Measurements from ENCODE around the gene LINGO1.

The LINGO1 gene

GRCh38 chr15:77656294-77656693 is 23.6 kb upstream of the LINGO1 start:
- no peak for DNase-seq (ENCODE audit: low spot score)

DNA sequence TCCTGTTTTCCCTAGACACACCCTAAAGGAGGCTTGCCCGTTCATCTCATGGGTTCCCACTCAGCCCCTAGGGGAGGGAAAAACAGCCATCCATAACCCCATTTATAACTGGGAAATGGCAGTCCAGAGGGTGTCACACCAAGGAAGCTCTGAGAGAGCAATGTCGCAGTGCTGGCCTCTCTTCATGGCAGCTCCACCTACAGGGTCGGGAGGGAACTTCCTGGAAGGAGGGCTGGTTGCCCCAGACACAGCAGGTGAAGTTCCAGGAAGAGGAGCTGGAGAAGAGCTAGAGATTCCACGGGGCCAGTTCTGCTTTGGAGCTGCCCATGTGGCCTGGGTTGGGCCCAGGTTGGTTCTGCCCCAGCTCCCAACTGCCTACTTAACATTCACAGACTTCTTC is 22.3 kb upstream of the LINGO1 start:
- DNase-seq (ENCODE audit: low spot score): peak; percentile 86

DNA sequence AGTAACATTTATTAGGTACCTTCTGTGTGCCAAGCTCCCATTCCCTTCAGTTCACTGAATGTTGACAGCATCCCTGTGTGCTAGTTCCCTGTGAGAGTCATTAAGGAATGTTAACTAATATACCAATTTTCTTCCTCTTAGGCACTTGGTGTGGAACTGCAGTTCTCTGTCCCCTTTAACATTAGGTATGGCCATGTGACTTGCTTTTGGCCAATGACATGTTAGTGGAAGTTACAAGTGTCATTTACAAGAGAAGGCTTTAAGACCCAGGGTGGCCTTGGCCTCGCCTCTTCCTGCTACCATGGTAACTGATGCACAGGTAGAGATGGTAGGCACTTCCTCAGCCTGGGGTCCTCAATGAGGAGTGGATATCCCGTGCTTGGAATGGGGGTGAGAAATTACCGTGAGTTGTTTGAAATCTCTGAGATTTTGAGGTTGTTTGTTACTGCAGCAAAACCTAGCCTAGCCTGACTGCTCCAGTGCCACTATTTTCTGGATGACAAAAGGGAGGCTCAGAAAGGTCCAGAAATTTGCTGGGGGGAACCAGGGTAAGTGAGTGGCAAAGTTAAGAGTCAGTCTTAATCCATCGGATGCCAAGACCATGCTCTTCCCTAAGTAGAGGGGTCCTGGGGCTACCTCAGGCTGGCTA is 21.2 kb upstream of the LINGO1 start:
- no peak for DNase-seq (ENCODE audit: low spot score)

- peak; percentile 78 for DNase-seq (ENCODE audit: low spot score)
These were observed 17.6 kb upstream of the LINGO1 start for GRCh38 chr15:77650265-77650664.

- no peak for DNase-seq (ENCODE audit: low spot score)
These were observed 16.9 kb upstream of the LINGO1 start for GRCh38 chr15:77649610-77650009.

- no peak for DNase-seq (ENCODE audit: low spot score)
These were observed 16.3 kb upstream of the LINGO1 start for GRCh38 chr15:77649017-77649416.

- DNase-seq (ENCODE audit: low spot score): no peak
These were observed 15.2 kb upstream of the LINGO1 start for GRCh38 chr15:77647961-77648360.

DNA sequence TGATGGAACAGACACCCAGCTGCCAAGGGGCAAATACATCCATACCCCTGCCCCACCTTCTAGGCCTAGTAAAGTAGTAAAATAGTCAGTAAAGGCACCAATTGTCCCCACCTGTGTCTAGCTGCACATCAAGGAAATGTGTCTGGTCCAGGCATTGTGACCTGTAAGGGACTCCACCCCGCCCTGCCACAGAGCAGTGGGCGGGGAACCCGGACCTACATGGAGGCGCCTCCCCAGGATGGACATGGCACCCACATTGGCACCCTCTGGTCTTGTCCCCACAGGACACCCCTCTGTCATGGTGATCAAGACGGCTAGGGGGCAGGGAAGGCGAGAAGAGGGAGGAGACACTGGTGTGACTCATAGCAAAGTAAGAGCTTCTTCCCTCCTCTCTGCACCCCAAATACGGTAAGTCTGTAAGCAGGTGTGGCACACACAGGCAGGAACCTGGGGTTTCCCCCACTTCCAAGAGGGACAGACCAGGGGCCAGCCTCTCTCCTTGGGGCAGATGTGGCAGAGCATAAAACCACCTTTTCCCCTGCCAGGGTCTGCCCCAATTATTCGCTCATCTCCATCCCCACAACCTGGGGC is 13.5 kb upstream of the LINGO1 start:
- no peak for DNase-seq (ENCODE audit: low spot score)

DNA sequence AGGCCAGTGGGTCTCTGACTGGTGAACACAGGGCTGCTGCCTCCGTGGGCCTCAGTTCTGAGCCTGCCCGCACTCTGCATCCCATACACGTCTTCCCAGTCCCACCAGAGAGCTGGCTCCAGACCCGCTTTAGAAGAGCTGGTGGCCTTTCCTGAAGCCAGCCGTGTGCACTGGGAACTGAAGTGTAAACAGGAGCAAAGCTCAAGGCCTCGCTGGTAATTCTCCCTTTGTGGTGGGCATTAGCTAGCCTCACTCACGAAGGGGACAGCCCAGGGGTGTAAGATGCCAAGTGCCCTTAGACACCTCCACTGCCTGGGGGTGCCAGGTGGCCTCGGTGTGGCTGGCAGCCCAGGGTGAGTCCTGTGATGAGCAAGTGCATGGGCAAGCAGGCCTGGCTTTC is 12.9 kb upstream of the LINGO1 start:
- no peak for DNase-seq (ENCODE audit: low spot score)

DNA sequence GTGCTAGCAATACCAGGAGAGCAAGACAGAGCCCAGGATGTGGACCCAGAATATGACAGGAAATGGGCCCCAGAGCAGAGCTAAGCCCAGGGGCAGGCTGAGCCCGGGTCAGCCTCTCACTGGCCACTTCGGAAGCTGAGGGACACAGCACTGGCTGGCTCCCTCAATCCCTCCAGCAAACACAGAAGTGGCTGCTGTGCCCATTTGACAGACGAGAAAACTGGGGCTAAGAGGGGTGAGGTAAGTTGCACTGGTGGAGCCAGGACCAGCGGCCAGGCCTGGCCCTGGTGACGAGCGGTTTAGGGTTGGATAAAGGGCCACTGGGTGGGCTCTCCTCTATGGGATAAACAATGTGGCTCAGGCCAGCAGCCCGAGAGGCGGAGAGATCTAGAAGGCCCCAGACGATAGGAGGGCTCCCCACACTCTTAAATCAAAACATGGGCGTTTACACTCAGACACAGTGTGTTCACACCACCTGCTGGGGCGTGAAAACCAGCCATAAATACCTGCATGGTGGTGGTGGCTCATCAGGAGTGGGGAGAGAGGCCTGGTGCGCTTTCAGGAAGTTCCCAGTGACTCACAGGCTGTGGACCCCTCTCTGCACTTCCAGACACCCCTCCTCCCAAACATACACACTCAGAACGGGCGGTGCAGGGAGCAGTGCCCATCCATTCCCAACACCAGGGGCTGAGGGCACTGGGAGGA is 12.0 kb upstream of the LINGO1 start:
- DNase-seq (ENCODE audit: low spot score): no peak

- no peak for DNase-seq (ENCODE audit: low spot score)
These were observed 11.1 kb upstream of the LINGO1 start for GRCh38 chr15:77643764-77644163.

DNA sequence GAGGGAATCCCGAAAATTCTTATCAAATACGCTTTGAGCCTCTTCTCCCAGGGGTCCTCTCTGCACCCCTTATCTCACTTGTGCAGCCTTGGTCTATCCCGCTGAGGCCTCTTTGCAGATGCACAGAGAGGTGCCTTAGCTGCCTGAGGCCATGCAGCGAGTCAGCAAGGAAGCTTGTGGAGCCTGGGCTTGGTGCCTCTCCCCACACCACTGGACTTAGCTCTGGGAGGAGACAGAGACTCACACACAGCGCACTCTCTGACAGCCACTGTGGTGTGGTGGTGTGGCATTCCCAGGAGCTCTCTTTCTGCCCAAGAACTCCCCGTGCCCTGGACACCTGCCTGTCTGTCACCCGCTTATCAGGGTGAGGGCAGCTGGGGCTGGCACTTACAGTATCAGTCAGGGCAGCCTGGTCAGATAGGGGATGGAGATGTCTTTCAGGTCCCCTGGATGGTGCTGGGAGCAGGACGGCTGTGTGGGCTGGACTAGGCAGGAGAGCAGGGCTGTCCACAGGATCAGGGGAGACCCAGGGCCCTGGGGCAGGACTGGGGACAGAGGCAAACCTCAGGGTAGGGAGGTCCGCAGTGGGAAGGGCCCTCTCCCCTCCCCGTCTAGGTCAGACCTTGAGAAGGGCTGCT is 10.2 kb upstream of the LINGO1 start:
- no peak for DNase-seq (ENCODE audit: low spot score)

- DNase-seq (ENCODE audit: low spot score): no peak
These were observed 9.3 kb upstream of the LINGO1 start for GRCh38 chr15:77641999-77642398.

DNA sequence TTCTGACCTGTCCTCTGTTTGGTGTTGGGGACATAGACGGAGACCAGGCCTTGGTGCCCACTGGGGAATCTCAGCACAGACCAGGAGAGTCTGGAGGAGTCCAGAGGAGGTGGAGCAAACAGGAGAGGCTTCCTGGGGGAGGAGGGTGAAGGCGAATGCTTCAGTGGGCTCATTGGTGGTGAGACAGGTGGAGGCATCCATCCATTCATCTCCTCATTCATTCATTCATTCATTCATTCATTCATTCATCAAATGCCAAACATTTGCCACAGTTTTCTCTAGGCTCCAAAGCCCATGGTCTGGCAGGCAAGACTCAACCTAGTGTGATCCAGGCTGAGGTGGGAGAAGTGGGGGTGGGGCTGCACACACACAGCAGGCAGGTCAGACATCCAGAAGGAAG is 7.9 kb upstream of the LINGO1 start:
- DNase-seq (ENCODE audit: low spot score): no peak

DNA sequence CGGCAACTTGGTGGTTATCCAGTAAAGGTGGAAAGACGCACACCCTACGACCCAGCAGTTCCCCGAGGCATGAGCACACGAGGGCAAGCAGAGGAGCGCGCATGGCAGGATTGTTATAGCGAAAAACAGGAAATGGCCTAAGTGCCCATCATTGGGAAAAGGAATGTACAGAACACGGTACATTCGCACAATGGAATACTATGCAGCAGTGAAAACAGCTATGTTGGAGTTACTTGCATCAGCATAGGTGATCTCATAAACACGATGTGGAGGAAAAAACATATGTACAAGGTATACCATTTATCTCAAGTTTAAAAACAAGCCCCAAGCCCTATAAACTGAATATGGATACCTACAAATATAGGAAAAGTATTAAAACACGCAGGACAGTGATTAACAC is 6.7 kb upstream of the LINGO1 start:
- DNase-seq (ENCODE audit: low spot score): no peak

DNA sequence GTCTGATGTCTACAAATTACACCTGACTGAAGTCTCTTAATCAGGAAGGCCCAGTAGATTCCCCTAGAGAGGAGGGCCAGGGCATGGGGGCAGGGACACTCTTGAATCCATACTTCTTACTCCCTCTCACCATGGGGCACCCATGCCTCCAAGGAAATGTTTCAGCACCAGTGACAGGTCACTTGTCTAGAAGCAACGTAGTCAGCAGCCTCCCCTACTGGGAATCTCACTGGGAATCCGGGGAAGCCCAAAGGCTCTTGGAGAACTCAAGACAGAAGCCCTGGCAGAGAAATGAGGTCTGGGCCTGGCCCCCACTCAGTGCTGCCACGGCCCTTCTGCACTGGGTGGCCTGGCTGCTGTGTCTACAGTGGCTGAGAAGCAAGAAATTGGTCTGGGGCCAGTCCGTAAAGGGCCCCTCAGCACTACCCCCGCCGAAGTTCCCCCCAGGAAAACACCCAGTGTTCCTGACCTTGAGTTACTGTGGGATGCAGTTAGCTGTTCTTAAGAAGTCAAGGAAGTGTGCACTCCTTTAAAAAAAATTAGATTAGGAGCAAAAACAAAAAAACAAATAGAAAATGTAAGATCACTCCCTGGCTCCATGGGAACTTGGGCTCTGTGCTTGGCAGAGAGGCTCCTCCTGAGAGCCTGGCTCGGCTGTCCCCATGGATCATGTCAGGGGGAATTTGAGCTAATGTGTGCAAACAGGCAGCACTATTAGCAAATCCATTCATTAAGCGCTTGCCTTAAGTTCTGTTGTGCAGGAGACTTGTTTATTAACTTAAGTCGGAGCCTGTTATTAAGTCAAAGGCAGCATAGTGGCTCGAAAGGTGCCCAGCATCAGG is 5.4 kb upstream of the LINGO1 start:
- DNase-seq (ENCODE audit: low spot score): no peak

GRCh38 chr15:77636209-77636608 is 3.5 kb upstream of the LINGO1 start:
- no peak for DNase-seq (ENCODE audit: low spot score)

DNA sequence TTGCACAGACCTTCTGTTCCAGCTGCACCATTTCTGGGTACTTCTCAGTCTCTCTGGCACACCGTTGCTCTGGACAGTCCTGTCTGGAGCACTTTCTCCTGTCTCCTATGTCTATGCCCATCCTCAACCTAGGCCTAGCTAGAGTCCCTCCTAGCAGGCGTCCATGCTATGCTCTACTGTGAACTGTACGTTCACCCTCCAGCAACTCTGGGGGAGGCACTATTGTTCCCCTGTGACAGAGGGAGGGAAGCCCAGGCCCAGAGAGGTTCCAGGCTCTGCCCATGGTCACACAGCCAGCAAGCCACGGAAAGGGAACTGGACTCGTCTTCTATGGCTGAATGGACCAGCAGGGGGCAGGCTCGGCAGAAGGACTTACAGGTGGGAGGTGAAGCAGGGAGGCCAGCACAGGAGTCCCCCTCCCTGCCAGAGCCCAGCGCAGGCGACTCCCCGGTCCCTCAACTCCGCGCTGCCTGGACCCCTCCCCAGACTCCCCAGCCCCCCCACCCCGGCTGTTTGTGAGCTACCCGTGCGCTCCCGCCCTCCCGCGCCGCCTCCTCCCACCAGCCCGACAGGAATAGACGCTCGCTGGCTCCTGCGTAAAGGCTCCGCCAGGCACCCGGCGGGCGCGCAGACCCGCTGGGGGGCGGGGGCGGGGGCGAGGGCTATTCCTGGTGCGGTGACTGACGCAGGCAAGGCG is 1.7 kb upstream of the LINGO1 start:
- peak; percentile 74 for DNase-seq (ENCODE audit: low spot score)

DNA sequence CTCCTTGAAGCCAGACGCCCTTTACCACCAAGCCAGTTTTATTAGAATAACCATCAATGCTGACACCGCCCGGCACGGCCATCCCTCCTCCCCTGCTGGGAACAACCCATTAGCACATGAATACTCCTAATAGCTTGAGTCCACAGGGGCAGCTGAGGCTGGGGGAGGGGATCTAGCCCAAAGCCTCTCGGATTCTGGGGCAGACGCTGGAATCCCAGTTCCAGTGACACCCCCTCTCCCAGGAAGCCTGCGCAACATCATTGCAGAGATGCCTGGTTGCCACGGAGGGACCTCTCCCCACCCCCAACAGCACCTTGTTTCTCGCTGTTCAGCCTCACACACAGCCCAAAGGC is 1.2 kb upstream of the LINGO1 start:
- peak; percentile 62 for DNase-seq (ENCODE audit: low spot score)

GRCh38 chr15:77633134-77633912 is 611 bp upstream of the LINGO1 start:
- peak; percentile 91 for DNase-seq (ENCODE audit: low spot score)

All from iPS-NIHi11 (cell line).